GM06990 (cell line): Measurements from ENCODE around the gene STAT1.

ENCODE experiments used
- DNase-seq: peaks from one replicate; pipeline ENCODE4 v3.0.0-alpha.2; 2011; ENCODE audit not compliant: insufficient read length; ENCODE audit errors: extremely low read depth
- H3K27me3 ChIP-seq: replicated peaks from 2 replicates; pipeline ENCODE4 v1.6.0; 2011; ENCODE audit warnings: low read length; ENCODE audit not compliant: control insufficient read depth, insufficient read depth
- H3K36me3 ChIP-seq: 2 replicates; pipeline ENCODE4 v1.5.1; 2011; ENCODE audit warnings: low read length; ENCODE audit not compliant: control insufficient read depth, insufficient read depth
- H3K4me3 ChIP-seq: replicated peaks from 2 replicates; pipeline ENCODE4 v1.5.1; 2011; ENCODE audit warnings: low read depth, mild to moderate bottlenecking, control low read depth, low read length
- TF ChIP-seq, protein P1 (sequence below): IDR thresholded peaks from 2 replicates; pipeline ENCODE4 v1.5.1; 2011; ENCODE audit warnings: low read length, control low read depth, mild to moderate bottlenecking, inconsistent platforms; ENCODE audit not compliant: insufficient read depth, poor library complexity, severe bottlenecking

STAT1 gene

DNA sequence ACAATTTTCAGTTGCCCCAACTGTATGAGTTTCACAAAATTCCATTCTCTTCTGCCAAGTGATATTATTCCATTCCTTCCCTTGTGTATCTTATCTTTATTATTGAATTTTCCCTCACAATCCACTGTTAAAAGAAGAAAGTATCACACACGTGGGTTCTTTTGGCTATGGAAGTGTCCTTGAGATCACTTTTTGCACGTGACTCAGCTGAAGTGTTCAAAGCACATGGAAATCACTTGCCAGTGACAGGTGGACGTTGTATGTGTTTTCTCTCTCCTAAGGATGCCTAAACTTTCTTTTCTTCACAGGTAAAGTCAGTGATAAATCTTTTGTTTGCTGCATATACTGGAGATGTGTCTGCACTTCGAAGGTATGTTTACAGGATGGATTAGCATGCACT lies 60.7 kb downstream of the STAT1 start:
- Histone ChIP-seq H3K27me3 (no peaks in the 10 kb centered on the region), H3K36me3 (no peaks in the 10 kb centered on the region), H3K4me3 (no peak overlapping the region)
- TF ChIP-seq, protein P1, sequence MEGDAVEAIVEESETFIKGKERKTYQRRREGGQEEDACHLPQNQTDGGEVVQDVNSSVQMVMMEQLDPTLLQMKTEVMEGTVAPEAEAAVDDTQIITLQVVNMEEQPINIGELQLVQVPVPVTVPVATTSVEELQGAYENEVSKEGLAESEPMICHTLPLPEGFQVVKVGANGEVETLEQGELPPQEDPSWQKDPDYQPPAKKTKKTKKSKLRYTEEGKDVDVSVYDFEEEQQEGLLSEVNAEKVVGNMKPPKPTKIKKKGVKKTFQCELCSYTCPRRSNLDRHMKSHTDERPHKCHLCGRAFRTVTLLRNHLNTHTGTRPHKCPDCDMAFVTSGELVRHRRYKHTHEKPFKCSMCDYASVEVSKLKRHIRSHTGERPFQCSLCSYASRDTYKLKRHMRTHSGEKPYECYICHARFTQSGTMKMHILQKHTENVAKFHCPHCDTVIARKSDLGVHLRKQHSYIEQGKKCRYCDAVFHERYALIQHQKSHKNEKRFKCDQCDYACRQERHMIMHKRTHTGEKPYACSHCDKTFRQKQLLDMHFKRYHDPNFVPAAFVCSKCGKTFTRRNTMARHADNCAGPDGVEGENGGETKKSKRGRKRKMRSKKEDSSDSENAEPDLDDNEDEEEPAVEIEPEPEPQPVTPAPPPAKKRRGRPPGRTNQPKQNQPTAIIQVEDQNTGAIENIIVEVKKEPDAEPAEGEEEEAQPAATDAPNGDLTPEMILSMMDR, result no peak
- DNase-seq, result no peak

DNA sequence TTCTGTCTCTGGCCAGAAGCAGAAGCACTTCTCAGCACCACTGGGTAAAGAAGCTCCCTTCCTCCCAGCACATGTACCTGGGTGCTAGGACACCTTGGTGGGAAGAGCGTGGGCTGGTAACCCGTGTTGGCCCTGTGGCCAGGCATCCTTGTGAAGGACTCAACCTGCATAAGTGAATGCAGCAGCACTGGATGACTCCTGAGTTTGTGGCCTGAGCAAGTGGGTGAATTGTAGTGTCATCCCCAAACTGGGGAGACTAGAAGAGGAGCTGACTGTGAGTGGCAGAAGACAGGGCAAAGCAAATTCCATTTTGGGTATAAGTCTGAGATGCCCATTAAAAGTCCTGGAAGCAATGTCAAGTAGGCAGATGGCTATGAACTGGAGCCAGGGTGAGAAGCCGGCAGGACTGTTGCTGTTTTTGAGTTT lies 63.4 kb downstream of the STAT1 start:
- Histone ChIP-seq H3K36me3 (no peaks in the 10 kb centered on the region), H3K4me3 (no peak overlapping the region)

DNA sequence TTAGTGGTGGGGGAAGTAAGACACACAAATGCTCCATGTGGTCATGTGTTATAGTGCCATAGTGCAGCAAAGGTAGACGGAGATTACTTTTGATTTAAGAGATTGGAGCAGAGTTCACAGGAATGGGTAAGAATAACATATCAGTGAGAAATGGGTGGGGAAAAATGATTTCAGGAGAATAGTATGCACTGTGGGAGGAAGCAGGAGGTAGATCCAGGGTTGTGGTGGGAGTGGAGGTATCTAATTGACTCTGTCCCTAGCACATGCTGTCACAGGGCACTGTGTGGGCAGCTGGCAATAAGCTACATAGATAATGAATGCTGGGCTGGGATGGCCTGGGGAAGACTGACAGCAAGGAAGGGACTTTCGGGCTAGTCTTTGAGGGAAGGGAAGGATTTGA lies 65.3 kb downstream of the STAT1 start:
- H3K27me3 ChIP-seq, result no peaks in the 10 kb centered on the region
- no peak overlapping the region for H3K4me3 ChIP-seq
- no peaks in the 10 kb centered on the region for H3K36me3 ChIP-seq
- TF ChIP-seq, protein P1, result no peak
- no peak for DNase-seq

More for the DNA sequence above, 63.4 kb downstream of the STAT1 start:
- TF ChIP-seq, protein P1, result no peak
- no peak for DNase-seq
- H3K27me3 ChIP-seq, result no peaks in the 10 kb centered on the region

- H3K36me3 ChIP-seq, result no peaks in the 10 kb centered on the region
- H3K27me3 ChIP-seq, result no peaks in the 10 kb centered on the region
- TF ChIP-seq, protein P1, result peak; percentile 23
- no peak overlapping the region for H3K4me3 ChIP-seq
- DNase-seq, result peak; percentile 56
Measured at GRCh38 chr2:190947711-190948251, 66.2 kb downstream of the STAT1 start.

DNA sequence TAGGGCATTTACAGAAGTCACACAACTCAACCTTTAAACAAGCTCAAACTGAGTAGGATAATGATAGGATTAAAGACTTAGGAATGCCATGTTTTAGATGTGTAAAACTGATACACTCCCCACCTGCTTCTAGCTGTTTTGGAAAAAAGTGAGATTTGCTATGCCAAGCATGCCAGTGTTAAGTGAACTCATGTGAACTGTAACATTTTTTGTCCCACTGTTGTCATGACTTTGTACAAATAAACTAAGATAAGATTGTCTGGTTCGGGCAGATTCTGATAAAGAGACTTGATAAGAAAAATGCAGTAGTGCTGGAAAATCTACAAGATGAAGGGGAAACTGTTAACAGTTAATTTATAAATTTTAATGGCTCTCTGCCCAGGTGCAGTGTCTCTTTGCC lies 66.8 kb downstream of the STAT1 start:
- DNase-seq, result no peak
- TF ChIP-seq, protein P1, result no peak
- H3K36me3 ChIP-seq, result no peaks in the 10 kb centered on the region
- no peak overlapping the region for H3K4me3 ChIP-seq
- no peaks in the 10 kb centered on the region for H3K27me3 ChIP-seq

- H3K36me3 ChIP-seq, result no peaks in the 10 kb centered on the region
- H3K4me3 ChIP-seq, result no peak overlapping the region
- no peak for DNase-seq
- TF ChIP-seq, protein P1, result no peak
- H3K27me3 ChIP-seq, result no peaks in the 10 kb centered on the region
Measured at GRCh38 chr2:190943706-190944105, 70.3 kb downstream of the STAT1 start.
